HepG2 (cell line): ENCODE measurements around the gene SLC66A3. TPM values are rescaled to one million over a fixed set of nuclear protein-coding genes. Genes with fewer than 3 reads are reported as not detected.

Experiments
- ATAC-seq: fragments of 200-7000 bp; cut with Tn5 transposase; 3 replicates; pipeline ENCODE4 v1.9.1; 2020; ENCODE audit warnings: mild to moderate bottlenecking, moderate library complexity
- BruUV-seq: library from RNA; stranded (reverse); fragments of 400-500 nt; replicated peaks from 2 replicates; lab custom pipeline; 2021; lab: Mats Ljungman, UMichigan
- CTCF ChIA-PET: fragments of 300-600 bp; formaldehyde crosslinking; extraction: SDS; loops from one replicate; lab custom pipeline; 2021; ENCODE audit warnings: low total read pairs, inconsistent platforms, low intra/inter-chr PET ratio; lab: Yijun Ruan, JAX
- POLR2A ChIA-PET: fragments of 350-600 bp; sonication (Branson Sonifier 250); formaldehyde crosslinking; loops from one replicate; lab custom pipeline; 2020; ENCODE audit warnings: antibody characterized with exemption, inconsistent platforms; lab: Yijun Ruan, JAX
- DNase-seq: peaks from one replicate; pipeline ENCODE4 v3.0.0-alpha.2; 2015; ENCODE audit warnings: low spot score
- FAIRE-seq: peaks from 3 replicates; lab custom pipeline; 2011; peaks lifted over from hg19 to GRCh38; lab: Jason Lieb, UNC
- H2AFZ ChIP-seq: one replicate; pipeline ENCODE4 v1.6.1; 2011; ENCODE audit warnings: low read length, inconsistent platforms
- H3K27ac ChIP-seq: fragments of 300-600 bp; 3 replicates; pipeline ENCODE4 v1.8.0; 2011; ENCODE audit warnings: mixed run types, mild to moderate bottlenecking, mixed read lengths, low read length, inconsistent platforms; ENCODE audit not compliant: insufficient read depth; ENCODE audit errors: extremely low read length
- H3K27me3 ChIP-seq, 2 experiments: fragments of 200-600 bp in 1 of 2; 2 replicates in 1 of 2; 3 replicates in 1 of 2; pipeline versions ENCODE4 v1.6.0 to v1.8.0; 2011; ENCODE audit warnings: low read length in 2 of 2, mild to moderate bottlenecking in 2 of 2, moderate library complexity in 2 of 2, inconsistent platforms in 1 of 2; ENCODE audit not compliant: insufficient read depth in 2 of 2, control insufficient read depth in 1 of 2
- H3K36me3 ChIP-seq, 2 experiments: fragments of 200-600 bp in 1 of 2; replicated peaks in 1 of 2; 2 replicates in 1 of 2; 3 replicates in 1 of 2; pipeline versions ENCODE4 v1.5.1 to v1.8.0; 2011; ENCODE audit warnings: low read length in 2 of 2, inconsistent platforms in 1 of 2; ENCODE audit not compliant: insufficient read depth in 2 of 2, control insufficient read depth in 1 of 2
- H3K4me1 ChIP-seq: 2 replicates; pipeline ENCODE4 v1.5.1; 2012; ENCODE audit warnings: low read length, inconsistent platforms; ENCODE audit not compliant: insufficient read depth
- H3K4me2 ChIP-seq: 2 replicates; pipeline ENCODE4 v1.6.0; 2011; ENCODE audit warnings: low read depth, low read length, inconsistent platforms
- H3K4me3 ChIP-seq, 3 experiments: fragments of 200-600 bp in 1 of 3; sonication (generic), shearing (Covaris generic) in 1 of 3; replicated peaks in 1 of 3; 2 replicates each; pipeline ENCODE4 v1.5.1; 2011 to 2016; ENCODE audit warnings: low read length in 3 of 3, inconsistent platforms in 2 of 3, low read depth in 2 of 3, mild to moderate bottlenecking in 2 of 3, control low read depth in 1 of 3, mixed read lengths in 1 of 3; ENCODE audit not compliant: insufficient read depth in 1 of 3
- H3K79me2 ChIP-seq: one replicate; pipeline ENCODE4 v1.6.1; 2011; ENCODE audit warnings: low read length, inconsistent platforms; ENCODE audit not compliant: insufficient read depth
- H3K9ac ChIP-seq: 2 replicates; pipeline ENCODE4 v1.6.0; 2011; ENCODE audit warnings: mild to moderate bottlenecking, low read depth, low read length, inconsistent platforms; ENCODE audit not compliant: insufficient read depth
- H3K9me3 ChIP-seq: 2 replicates; pipeline ENCODE4 v1.5.1; 2012; ENCODE audit warnings: mild to moderate bottlenecking, low read length
- H4K20me1 ChIP-seq: 2 replicates; pipeline ENCODE4 v1.6.0; 2011; ENCODE audit warnings: inconsistent platforms, mild to moderate bottlenecking, low read length, moderate library complexity; ENCODE audit not compliant: insufficient read depth
- CCDC6 ChIP-seq: sonication (generic); formaldehyde crosslinking; IDR thresholded peaks from 2 replicates; pipeline ENCODE4 v1.8.1; 2022; ENCODE audit warnings: mild to moderate bottlenecking, missing genetic modification reagents, moderate library complexity
- SMYD3 ChIP-seq: sonication (generic); formaldehyde crosslinking; IDR thresholded peaks from 2 replicates; pipeline ENCODE4 v1.8.1; 2023; ENCODE audit warnings: mild to moderate bottlenecking, missing genetic modification reagents
- ZNF670 ChIP-seq: sonication (generic); formaldehyde crosslinking; IDR thresholded peaks from 2 replicates; pipeline ENCODE4 v1.8.0; 2022; ENCODE audit warnings: mild to moderate bottlenecking, missing genetic modification reagents, borderline replicate concordance
- ZNF678 ChIP-seq: sonication (generic); formaldehyde crosslinking; IDR thresholded peaks from 2 replicates; pipeline ENCODE4 v1.4.0; 2020; ENCODE audit warnings: mild to moderate bottlenecking, missing genetic modification reagents
- WGBS: methylation state at CpG from one replicate; pipeline ENCODE4 v1.1.6; 2017; ENCODE audit warnings: low lambda C conversion rate; 5-methylcytosine and 5-hydroxymethylcytosine counted together
- in situ Hi-C: cut with HindIII; loops from 2 replicates; pipeline ENCODE4 v1.10.0; 2017; ENCODE audit warnings: low pct_unique_long_range_greater_than_20kb; ENCODE audit not compliant: extremely low pct_ligation_motif_present
- intact Hi-C: fragments of 100-400 bp; cut with micrococcal nuclease; formaldehyde crosslinking; loops from one replicate; pipeline ENCODE4 v1.10.0; 2022; ENCODE audit not compliant: unreplicated experiment
- polyA plus RNA-seq, 8 experiments: library from polyadenylated mRNA; depleted of rRNA in 3 of 8; stranded (reverse) in 7 of 8; unstranded in 1 of 8; fragments of >200 nt; fragmentation: Illumina TruSeq in 4 of 8; extraction: Trizol in 4 of 8; gene quantifications; 2 replicates each; pipeline versions ENCODE4 v1.2.1 to v1.2.3, GENCODE V29; 2011 to 2016; ENCODE audit warnings: low read depth in 4 of 8, missing spikeins in 1 of 8, mixed read lengths in 1 of 8; ENCODE audit not compliant: insufficient read depth in 1 of 8
- total RNA-seq, 5 experiments: library from RNA; depleted of rRNA; stranded (reverse); fragments of >200 nt; fragmentation: Illumina TruSeq; extraction: Trizol; gene quantifications; 2 replicates each; pipeline ENCODE4 v1.2.3, GENCODE V29; 2016; ENCODE audit warnings: low read depth in 1 of 5
- TF ChIP-seq, protein P1 (sequence below): sonication (generic); formaldehyde crosslinking; conservative IDR thresholded peaks from 2 replicates; pipeline ENCODE4 v1.4.0; 2020; ENCODE audit warnings: missing genetic modification reagents

SLC66A3 gene
- total and polyA plus RNA-seq, 2 of the 13 experiments (the other 11 are each of a cell fraction or from before 2014, with no cell fraction given) = 2.2 to 3.7 TPM

DNA sequence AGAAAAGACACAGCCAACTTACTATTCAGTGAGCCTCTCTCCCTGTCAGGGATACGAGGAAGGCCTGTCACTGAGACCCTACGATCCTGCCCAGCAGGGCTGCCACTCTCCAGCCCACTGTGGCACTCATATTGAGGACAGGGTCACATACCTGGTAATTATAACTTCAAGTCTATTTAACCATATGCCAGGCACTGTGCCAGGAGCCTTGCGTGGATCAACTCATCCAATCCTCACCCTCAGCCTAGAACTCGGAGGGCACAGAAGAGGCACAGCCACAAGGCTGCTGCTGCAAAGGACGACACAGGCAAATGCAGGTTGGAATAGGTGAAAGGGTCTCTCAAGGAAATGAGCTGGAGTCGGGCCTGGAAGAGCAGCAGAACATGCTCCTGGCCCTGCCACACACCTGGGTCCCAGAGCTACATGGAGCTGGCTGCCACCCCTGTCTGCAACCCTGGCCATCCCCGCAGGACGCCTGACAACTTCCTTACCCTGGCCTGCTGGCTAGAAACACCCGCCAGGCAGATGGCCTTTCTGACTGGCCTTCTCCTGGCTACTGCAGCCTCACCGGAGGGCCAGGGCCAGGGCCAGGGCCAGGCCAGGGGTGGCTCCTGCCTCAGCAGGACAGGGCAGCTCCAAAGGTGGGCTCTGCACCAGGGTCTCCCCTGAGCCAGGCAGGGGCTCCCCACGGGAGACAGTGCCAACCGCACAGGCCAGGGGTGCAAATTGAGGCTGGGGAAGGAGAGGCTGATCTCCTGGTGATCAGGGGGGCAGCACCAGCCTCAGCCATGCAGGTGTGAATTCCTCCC, 32.1 kb upstream of the SLC66A3 start:
- in situ Hi-C loops = loop anchor here (5.0 to 10.0 kb wide), 2 partner anchors 218 to 286 kb away; no protein-coding TSS in a partner anchor
- peak; percentile 17 for ATAC-seq
- intact Hi-C loops = loop anchor here (10.0 kb wide), 1 partner anchor 208 kb away; the partner anchor contains the start of gene KCNF1

More for the DNA sequence above, 32.1 kb upstream of the SLC66A3 start:
- H3K4me2 ChIP-seq = no peak overlapping the region
- H3K27ac ChIP-seq = no peak overlapping the region
- ChIA-PET POLR2A (no interaction called here), CTCF (interaction anchor here (1.6 to 3.7 kb wide), 2 partner anchors 223 to 289 kb away, joined by 6 to 66 read pairs; no protein-coding TSS in a partner anchor)
- H3K27me3 ChIP-seq = peaks cover 21 to 78% of the 10 kb centered on the region in 2 experiments
- H4K20me1 ChIP-seq = no peaks in the 10 kb centered on the region
- H3K36me3 ChIP-seq = no peaks in the 10 kb centered on the region
- FAIRE-seq (no peak), DNase-seq (no peak)
- no peak overlapping the region for H2AFZ ChIP-seq
- no TSS peak for BruUV-seq
- no peak overlapping the region for H3K4me3 ChIP-seq
- no peaks in the 10 kb centered on the region for H3K9me3 ChIP-seq
- TF ChIP-seq SMYD3 (no peak), CCDC6 (CRISPR knock-in tag) (no peak), ZNF670 (CRISPR knock-in tag) (no peak), ZNF678 (no peak)
- TF ChIP-seq, protein P1, sequence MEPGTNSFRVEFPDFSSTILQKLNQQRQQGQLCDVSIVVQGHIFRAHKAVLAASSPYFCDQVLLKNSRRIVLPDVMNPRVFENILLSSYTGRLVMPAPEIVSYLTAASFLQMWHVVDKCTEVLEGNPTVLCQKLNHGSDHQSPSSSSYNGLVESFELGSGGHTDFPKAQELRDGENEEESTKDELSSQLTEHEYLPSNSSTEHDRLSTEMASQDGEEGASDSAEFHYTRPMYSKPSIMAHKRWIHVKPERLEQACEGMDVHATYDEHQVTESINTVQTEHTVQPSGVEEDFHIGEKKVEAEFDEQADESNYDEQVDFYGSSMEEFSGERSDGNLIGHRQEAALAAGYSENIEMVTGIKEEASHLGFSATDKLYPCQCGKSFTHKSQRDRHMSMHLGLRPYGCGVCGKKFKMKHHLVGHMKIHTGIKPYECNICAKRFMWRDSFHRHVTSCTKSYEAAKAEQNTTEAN (CRISPR knock-in tag) = no peak
- 18% methylated on average over 11 of the region's 12 CpGs for WGBS
- peaks cover 9% of the 10 kb centered on the region for H3K4me1 ChIP-seq
- H3K79me2 ChIP-seq = no peaks in the 10 kb centered on the region
- no peak overlapping the region for H3K9ac ChIP-seq
